Stomach (tissue), 9 donors: ENCODE data around the gene PTPN7. TPM values are rescaled to one million over a fixed set of nuclear protein-coding genes. Genes with fewer than 3 reads are reported as not detected.
"Not testable (repeated sequence)": the region's sequence is repeated elsewhere in the genome, so short reads cannot be mapped to it uniquely, and the experiment has no call there.

ENCODE experiments used
- DNase-seq, 2 donors: peaks; one replicate each; pipeline versions ENCODE4 v3.0.0 to v3.0.0-alpha.2; 2013 to 2019
- H3K27ac ChIP-seq, 5 donors: fragments of 200-600 bp in 4 of 5; sonication (generic) in 4 of 5; one replicate each; pipeline ENCODE4 v1.5.1; 2013 to 2019; ENCODE audit warnings: mild to moderate bottlenecking in 1 of 5, moderate library complexity in 1 of 5
- H3K27me3 ChIP-seq, 3 donors: fragments of 200-600 bp; sonication (generic); one replicate each; pipeline ENCODE4 v1.5.1; 2017 to 2019; ENCODE audit warnings: mixed run types in 1 of 3
- H3K36me3 ChIP-seq, 4 donors: fragments of 200-600 bp; sonication (generic); 1 replicate in 3 of 4; 2 replicates in 1 of 4; pipeline ENCODE4 v1.5.1; 2016 to 2019
- H3K4me1 ChIP-seq, 4 donors: fragments of 200-600 bp; sonication (generic); one replicate each; pipeline ENCODE4 v1.5.1; 2016 to 2019
- H3K4me3 ChIP-seq, 4 donors: fragments of 200-600 bp; sonication (generic) in 3 of 4; one replicate each; pipeline ENCODE4 v1.5.1; 2016 to 2019; ENCODE audit warnings: mild to moderate bottlenecking in 1 of 4
- H3K9me3 ChIP-seq, 4 donors: fragments of 200-600 bp; sonication (generic); one replicate each; pipeline ENCODE4 v1.5.1; 2016 to 2019
- EP300 ChIP-seq: sonication (generic); formaldehyde crosslinking; IDR thresholded peaks from one replicate; pipeline ENCODE4 v1.6.1; 2017; ENCODE audit warnings: antibody characterized with exemption
- POLR2A ChIP-seq, 4 donors: fragments of 450-650 bp; IDR thresholded peaks; one replicate each; pipeline ENCODE4 v1.6.1; 2016; ENCODE audit warnings: antibody characterized with exemption in 4 of 4, control low read depth in 2 of 4, mild to moderate bottlenecking in 1 of 4, moderate library complexity in 1 of 4
- POLR2AphosphoS5 ChIP-seq, 3 donors: sonication (generic); formaldehyde crosslinking; IDR thresholded peaks; one replicate each; pipeline ENCODE4 v1.6.1; 2016; ENCODE audit warnings: antibody characterized with exemption in 3 of 3
- WGBS, 5 donors: extraction: QIAGEN DNeasy Blood & Tissue Kit in 3 of 5; methylation state at CpG; one replicate each; pipeline versions ENCODE4 v1.1.5 to v1.1.7; 2013 to 2018; 5-methylcytosine and 5-hydroxymethylcytosine counted together
- intact Hi-C: fragments of 100-400 bp; cut with DNase I; formaldehyde crosslinking; loops from one replicate; pipeline ENCODE4 v1.15.1; 2023; ENCODE audit warnings: low total_unique reads
- polyA plus RNA-seq, 3 donors: library from polyadenylated mRNA; stranded (reverse); fragments of 200-250 nt; gene quantifications; one replicate each; pipeline ENCODE4 v1.2.3, GENCODE V29; 2013
- total RNA-seq, 5 donors: library from RNA; depleted of rRNA; stranded (reverse); fragments of >200 nt; gene quantifications; one replicate each; pipeline versions ENCODE4 v1.1.0 to v1.2.3, GENCODE V29; 2014 to 2016
- TF ChIP-seq, protein P1 (sequence below), 7 experiments: fragments of 450-650 bp in 4 of 7; fragments of 200-600 bp in 3 of 7; sonication (generic) in 3 of 7; IDR thresholded peaks; one replicate each; pipeline ENCODE4 v1.5.1; 2016 to 2019; ENCODE audit warnings: antibody characterized with exemption in 7 of 7, control low read depth in 2 of 7, mild to moderate bottlenecking in 1 of 7
- donor health status: healthy with polysubstance abuse.
- donor health status: Bipolar disorder and iron deficiency.
- donor health status: healthy.

Gene PTPN7
- total and polyA plus RNA-seq, 8 donors: 1.8 to 16.3 (median 4.0) TPM; not detected in 1

DNA sequence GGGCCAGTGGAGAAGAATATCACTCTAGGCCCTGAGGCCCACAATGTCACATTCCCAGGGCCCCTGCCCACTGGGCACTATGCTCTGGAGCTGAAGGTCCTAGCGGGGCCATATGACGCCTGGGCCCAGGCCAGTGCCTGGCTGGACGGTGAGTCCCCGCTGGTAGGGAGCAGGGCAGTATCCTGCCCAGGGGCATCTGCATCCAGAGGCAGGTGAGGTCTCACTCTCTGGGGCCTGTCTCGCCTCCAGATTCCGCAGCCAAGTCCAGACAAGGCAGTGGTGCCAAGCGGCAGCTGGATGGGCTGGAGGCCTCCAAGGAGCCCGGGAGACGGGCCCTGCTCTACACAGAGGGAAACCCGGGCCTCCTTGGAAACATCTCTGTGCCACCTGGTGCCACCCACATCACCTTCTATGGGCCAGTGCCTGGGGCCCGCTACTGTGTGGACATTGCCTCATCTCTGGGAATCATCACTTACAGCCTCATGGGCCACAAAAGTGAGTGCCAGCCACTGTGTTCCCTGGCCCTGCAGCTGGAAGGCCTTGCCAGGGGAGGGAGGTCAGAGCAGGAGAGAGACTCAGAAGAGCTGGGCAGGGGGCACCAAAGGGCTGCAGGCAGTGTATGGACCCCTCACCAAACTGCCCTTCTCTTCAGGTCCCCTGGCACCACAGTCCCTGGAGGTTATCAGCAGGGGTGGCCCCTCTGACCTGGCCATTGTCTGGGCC lies 11.1 kb upstream of the PTPN7 start:
- Histone ChIP-seq H3K27me3 (peaks cover 0 to 11% (median 0%) of the 10 kb centered on the region in 3 donors), H3K4me3 (no peak overlapping the region), H3K27ac (no peak overlapping the region), H3K36me3 (no peaks in the 10 kb centered on the region), H3K4me1 (peaks cover 0 to 12% (median 8%) of the 10 kb centered on the region in 4 donors), H3K9me3 (no peaks in the 10 kb centered on the region)
- 92 to 98% (median 97%) methylated on average over 10 to 11 of the region's 11 CpGs for WGBS, 5 donors
- DNase-seq: no peak
- TF ChIP-seq, protein P1, sequence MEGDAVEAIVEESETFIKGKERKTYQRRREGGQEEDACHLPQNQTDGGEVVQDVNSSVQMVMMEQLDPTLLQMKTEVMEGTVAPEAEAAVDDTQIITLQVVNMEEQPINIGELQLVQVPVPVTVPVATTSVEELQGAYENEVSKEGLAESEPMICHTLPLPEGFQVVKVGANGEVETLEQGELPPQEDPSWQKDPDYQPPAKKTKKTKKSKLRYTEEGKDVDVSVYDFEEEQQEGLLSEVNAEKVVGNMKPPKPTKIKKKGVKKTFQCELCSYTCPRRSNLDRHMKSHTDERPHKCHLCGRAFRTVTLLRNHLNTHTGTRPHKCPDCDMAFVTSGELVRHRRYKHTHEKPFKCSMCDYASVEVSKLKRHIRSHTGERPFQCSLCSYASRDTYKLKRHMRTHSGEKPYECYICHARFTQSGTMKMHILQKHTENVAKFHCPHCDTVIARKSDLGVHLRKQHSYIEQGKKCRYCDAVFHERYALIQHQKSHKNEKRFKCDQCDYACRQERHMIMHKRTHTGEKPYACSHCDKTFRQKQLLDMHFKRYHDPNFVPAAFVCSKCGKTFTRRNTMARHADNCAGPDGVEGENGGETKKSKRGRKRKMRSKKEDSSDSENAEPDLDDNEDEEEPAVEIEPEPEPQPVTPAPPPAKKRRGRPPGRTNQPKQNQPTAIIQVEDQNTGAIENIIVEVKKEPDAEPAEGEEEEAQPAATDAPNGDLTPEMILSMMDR (IDR thresholded peaks at IDR 0.05): no peak
- TF ChIP-seq EP300 (no peak), POLR2A (IDR thresholded peaks at IDR 0.05) (no peak)
- intact Hi-C loops: no loop called here

DNA sequence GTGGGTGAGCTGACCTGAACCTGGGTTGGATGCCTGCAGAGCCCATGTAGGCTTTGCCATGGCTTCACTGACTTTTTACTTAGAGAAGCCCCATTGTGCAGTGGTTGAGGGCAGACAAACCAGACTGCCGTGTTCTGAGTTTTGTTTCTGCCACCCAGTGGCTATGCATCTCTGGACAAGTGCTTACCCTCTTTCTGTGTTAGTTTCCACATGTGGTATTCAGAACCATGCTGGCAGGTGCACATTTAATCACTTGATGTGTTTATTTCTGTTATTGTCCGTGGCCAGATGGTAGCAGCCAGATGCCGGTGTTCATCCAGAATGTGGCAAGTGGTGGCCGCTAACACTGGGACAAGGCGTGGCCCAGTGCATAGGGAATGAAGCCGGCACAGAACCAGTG lies 10.3 kb upstream of the PTPN7 start:
- intact Hi-C loops: no loop called here
- H3K27ac ChIP-seq: no peak overlapping the region
- no peak for TF ChIP-seq POLR2AphosphoS5 (IDR thresholded peaks at IDR 0.05)
- no peak for TF ChIP-seq EP300

DNA sequence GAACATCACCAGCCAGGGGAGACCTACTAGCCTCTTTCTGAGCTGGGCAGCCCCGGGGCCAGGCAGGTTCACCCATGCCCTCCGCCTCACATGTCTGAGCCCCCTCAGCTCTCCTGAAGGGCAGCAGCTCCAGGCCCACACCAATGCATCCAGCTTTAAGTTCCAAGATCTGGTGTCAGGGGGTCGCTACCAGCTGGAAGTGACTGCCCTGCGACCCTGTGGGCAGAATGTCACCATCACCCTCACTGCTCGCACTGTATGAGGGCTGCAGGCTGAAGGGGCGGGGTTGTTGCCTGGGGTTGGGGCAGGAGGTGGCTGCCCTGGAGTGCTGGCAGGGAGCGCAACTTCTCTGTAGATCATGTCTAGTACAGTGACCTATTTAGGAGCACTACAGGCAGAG lies 8.5 kb upstream of the PTPN7 start:
- H3K27me3 ChIP-seq: peaks cover 0 to 11% (median 0%) of the 10 kb centered on the region in 3 donors
- no peaks in the 10 kb centered on the region for H3K36me3 ChIP-seq
- H3K9me3 ChIP-seq: no peaks in the 10 kb centered on the region
- no peak overlapping the region for H3K4me3 ChIP-seq
- H3K4me1 ChIP-seq: peaks cover 0 to 21% (median 11%) of the 10 kb centered on the region in 4 donors
- 83 to 97% (median 93%) methylated on average over 6 to 7 of the region's 7 CpGs for WGBS, 5 donors
- no peak overlapping the region for H3K27ac ChIP-seq
- intact Hi-C loops: no loop called here
- DNase-seq: no peak
- TF ChIP-seq POLR2AphosphoS5 (IDR thresholded peaks at IDR 0.05) (no peak), POLR2A (IDR thresholded peaks at IDR 0.05) (no peak)

More for the DNA sequence above, 10.3 kb upstream of the PTPN7 start:
- Histone ChIP-seq H3K4me3 (no peak overlapping the region), H3K27me3 (peaks cover 0 to 11% (median 0%) of the 10 kb centered on the region in 3 donors), H3K36me3 (no peaks in the 10 kb centered on the region), H3K4me1 (peaks cover 0 to 12% (median 8%) of the 10 kb centered on the region in 4 donors), H3K9me3 (no peaks in the 10 kb centered on the region)
- no peak for DNase-seq
- WGBS, 5 donors: 72 to 81% (median 80%) methylated on average over 6 of the region's 6 CpGs

DNA sequence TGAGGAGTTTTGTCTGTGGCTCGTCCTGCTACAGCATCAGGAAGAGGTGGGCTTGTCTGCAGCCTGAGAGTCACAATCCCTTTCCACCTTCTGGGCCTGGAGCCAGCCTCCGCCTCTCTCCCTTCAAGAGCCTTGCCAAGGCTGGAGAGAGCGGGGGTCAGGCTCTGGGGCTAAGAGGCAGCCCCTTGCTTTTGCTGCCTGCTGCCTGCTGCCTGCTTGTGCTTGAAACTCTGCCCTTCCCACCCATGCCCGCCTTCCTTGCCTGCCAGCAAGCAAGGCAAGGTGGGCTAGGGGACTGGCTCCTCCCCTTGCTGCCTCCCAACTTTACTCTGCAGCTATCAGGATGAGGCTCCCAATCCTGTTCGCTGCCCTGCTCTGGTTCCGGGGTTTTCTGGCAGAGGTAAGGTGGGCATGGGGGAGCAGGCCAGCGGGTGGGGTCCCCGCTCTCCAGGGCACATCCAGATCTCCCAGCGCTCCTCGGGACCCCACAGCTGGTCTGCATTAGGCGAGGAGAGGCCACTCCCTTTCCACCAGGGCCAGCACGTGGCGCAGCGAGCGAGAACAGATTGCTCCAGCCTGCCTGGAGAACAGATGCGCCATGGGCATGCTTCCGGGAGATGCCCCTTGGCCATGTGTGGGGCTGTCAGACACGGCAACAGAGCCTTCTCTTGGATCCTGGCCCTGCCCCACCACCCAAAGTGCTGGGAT lies 7.5 kb upstream of the PTPN7 start:
- Histone ChIP-seq H3K4me1 (peaks cover 0 to 21% (median 11%) of the 10 kb centered on the region in 4 donors), H3K9me3 (no peaks in the 10 kb centered on the region), H3K27me3 (peaks cover 0 to 11% (median 0%) of the 10 kb centered on the region in 3 donors), H3K36me3 (no peaks in the 10 kb centered on the region), H3K27ac (no peak overlapping the region), H3K4me3 (no peak overlapping the region)
- peak in 1 of 2 donors; percentile 76 for DNase-seq
- TF ChIP-seq EP300: no peak
- TF ChIP-seq, protein P1 (IDR thresholded peaks at IDR 0.05): no peak
- TF ChIP-seq POLR2AphosphoS5 (IDR thresholded peaks at IDR 0.05): no peak
- TF ChIP-seq POLR2A (IDR thresholded peaks at IDR 0.05): no peak
- WGBS, 5 donors: 41 to 49% (median 47%) methylated on average over 16 to 18 of the region's 18 CpGs
- intact Hi-C loops: no loop called here

DNA sequence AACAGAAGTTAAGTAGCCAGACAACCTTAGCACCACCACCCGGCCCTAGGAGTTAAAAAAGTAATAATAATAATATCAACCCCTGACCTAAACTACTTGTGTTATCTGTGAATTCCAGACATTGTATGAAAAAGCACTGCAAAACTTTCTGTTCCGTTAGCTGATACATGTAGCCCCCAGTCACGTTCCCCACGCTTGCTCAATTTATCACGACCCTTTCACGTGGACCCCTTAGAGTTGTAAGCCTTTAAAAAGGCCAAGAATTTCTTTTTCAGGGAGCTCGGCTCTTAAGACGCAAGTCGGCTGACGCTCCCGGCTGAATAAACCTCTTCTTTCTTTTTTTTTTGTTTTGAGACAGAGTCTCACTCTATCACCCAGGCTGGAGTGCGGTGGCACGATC lies 6.7 kb upstream of the PTPN7 start:
- DNase-seq, intact Hi-C loops, H3K4me3 ChIP-seq, H3K36me3 ChIP-seq, H3K9me3 ChIP-seq, H3K27ac ChIP-seq: not testable (repeated sequence)
- Histone ChIP-seq H3K27me3 (peaks cover 0 to 11% (median 0%) of the 10 kb centered on the region in 3 donors), H3K4me1 (peaks cover 0 to 28% (median 13%) of the 10 kb centered on the region in 4 donors)
- 67 to 78% (median 76%) methylated on average over 13 of the region's 13 CpGs for WGBS, 5 donors
